Natural killer cell (primary cell): ENCODE results near the gene DOP1A. TPM values are rescaled to one million over a fixed set of nuclear protein-coding genes. Genes with fewer than 3 reads are reported as not detected.

Experiments
- ATAC-seq, 3 donors: fragments of 150-1000 bp in 2 of 3; fragments of 200-7000 bp in 1 of 3; cut with Tn5 transposase; 1 replicate in 1 of 3; 2 replicates in 2 of 3; pipeline ENCODE4 v1.10.0; 2021; ENCODE audit warnings: mild to moderate bottlenecking in 2 of 3, moderate library complexity in 2 of 3
- DNase-seq, 2 donors: peaks; one replicate each; pipeline versions ENCODE4 v3.0.0 to v3.0.0-alpha.2; 2013 to 2021; ENCODE audit warnings: mixed read lengths in 1 of 2
- H3K27ac ChIP-seq: one replicate; pipeline ENCODE4 v1.5.1; 2013; ENCODE audit warnings: mild to moderate bottlenecking, low read length
- H3K27me3 ChIP-seq: one replicate; pipeline ENCODE4 v1.6.1; 2013; ENCODE audit warnings: low read length; ENCODE audit not compliant: control insufficient read depth, insufficient read depth
- H3K36me3 ChIP-seq: one replicate; pipeline ENCODE4 v1.6.1; 2013; ENCODE audit warnings: low read length; ENCODE audit not compliant: control insufficient read depth, insufficient read depth
- H3K4me1 ChIP-seq: one replicate; pipeline ENCODE4 v1.6.1; 2013; ENCODE audit warnings: low read length; ENCODE audit not compliant: control insufficient read depth, insufficient read depth
- H3K4me3 ChIP-seq: one replicate; pipeline ENCODE4 v1.5.1; 2013; ENCODE audit warnings: low read length
- H3K9me3 ChIP-seq: one replicate; pipeline ENCODE4 v1.6.1; 2013; ENCODE audit warnings: low read length; ENCODE audit not compliant: control insufficient read depth, insufficient read depth
- H3K27ac Mint-ChIP-seq, 2 donors: one replicate each; pipeline ENCODE4 v1.8.0; 2022; ENCODE audit warnings: mild to moderate bottlenecking in 2 of 2, mixed read lengths in 2 of 2, moderate library complexity in 1 of 2
- H3K27me3 Mint-ChIP-seq, 2 donors: one replicate each; pipeline ENCODE4 v1.8.0; 2022; ENCODE audit warnings: low read depth in 2 of 2, mixed read lengths in 2 of 2
- H3K36me3 Mint-ChIP-seq: one replicate; pipeline ENCODE4 v1.8.0; 2022; ENCODE audit warnings: mixed read lengths
- H3K4me1 Mint-ChIP-seq, 2 donors: one replicate each; pipeline ENCODE4 v1.8.0; 2022; ENCODE audit warnings: mixed read lengths in 2 of 2
- H3K4me3 Mint-ChIP-seq: one replicate; pipeline ENCODE4 v1.8.0; 2022; ENCODE audit warnings: mild to moderate bottlenecking, moderate library complexity, mixed read lengths
- H3K9me3 Mint-ChIP-seq, 2 donors: one replicate each; pipeline ENCODE4 v1.8.0; 2022; ENCODE audit warnings: mixed read lengths in 2 of 2
- CTCF ChIP-seq: fragments of 200-600 bp; IDR thresholded peaks from one replicate; pipeline ENCODE4 v1.8.0; 2022; ENCODE audit warnings: antibody characterized with exemption
- WGBS: methylation state at CpG from one replicate; pipeline ENCODE4 v1.1.7; 2013; ENCODE audit warnings: missing lambda C conversion rate; ENCODE audit not compliant: insufficient coverage; 5-methylcytosine and 5-hydroxymethylcytosine counted together
- intact Hi-C: fragments of 100-400 bp; cut with micrococcal nuclease; formaldehyde crosslinking; loops from one replicate; pipeline ENCODE4 v1.14.2; 2022
- total RNA-seq, 4 donors: library from RNA; stranded (reverse); fragments of 120-200 nt in 1 of 4; gene quantifications; one replicate each; pipeline versions ENCODE4 v1.2.3 to v1.2.4, GENCODE V29; 2013 to 2022

The DOP1A gene
- total RNA-seq, 3 donors from 2014 or later (not counting 1 experiment from before 2014, with no cell fraction given), result 23.5 to 36.7 (median 30.1) TPM

DNA sequence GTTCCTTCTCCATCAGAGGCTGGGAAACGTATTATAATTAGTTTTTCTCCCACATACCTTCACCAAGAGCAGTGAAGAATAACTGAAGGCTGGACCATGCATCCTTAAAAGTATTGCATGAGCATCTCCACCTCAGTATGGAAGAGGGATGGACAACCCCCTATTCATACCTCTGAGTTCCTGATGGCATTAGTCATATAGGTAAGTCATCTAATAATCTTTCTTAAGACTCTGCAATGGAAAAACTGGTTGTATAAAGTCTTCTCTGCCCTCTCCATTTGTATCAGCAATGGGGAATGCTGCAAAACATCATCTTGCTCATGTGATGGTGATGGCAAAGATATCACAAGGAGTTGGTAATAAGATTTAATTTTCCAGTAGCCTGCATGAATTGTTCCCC is 101.1 kb downstream of the DOP1A start:
- no peak overlapping the region for H3K4me3 ChIP-seq
- Mint-ChIP-seq H3K4me3 (no peak overlapping the region), H3K9me3 (no peaks in the 10 kb centered on the region), H3K27me3 (no peaks in the 10 kb centered on the region), H3K36me3 (peaks cover 40% of the 10 kb centered on the region), H3K4me1 (no peaks in the 10 kb centered on the region), H3K27ac (no peak overlapping the region)
- no peaks in the 10 kb centered on the region for H3K27me3 ChIP-seq
- ATAC-seq, result no peak
- peaks cover 86% of the 10 kb centered on the region for H3K36me3 ChIP-seq
- DNase-seq, result no peak
- no peak for TF ChIP-seq CTCF
- intact Hi-C loops, result no loop called here
- WGBS, result no CpG with 5 or more reads among the region's 1 CpG
- H3K9me3 ChIP-seq, result no peaks in the 10 kb centered on the region
- no peaks in the 10 kb centered on the region for H3K4me1 ChIP-seq
- H3K27ac ChIP-seq, result no peak overlapping the region

- Mint-ChIP-seq H3K4me3 (no peak overlapping the region), H3K4me1 (no peaks in the 10 kb centered on the region), H3K27me3 (no peaks in the 10 kb centered on the region), H3K9me3 (no peaks in the 10 kb centered on the region), H3K27ac (no peak overlapping the region), H3K36me3 (peaks cover 43% of the 10 kb centered on the region)
- DNase-seq (no peak), ATAC-seq (no peak)
- H3K36me3 ChIP-seq, result peaks cover 87% of the 10 kb centered on the region
- no peak overlapping the region for H3K4me3 ChIP-seq
- no peak for TF ChIP-seq CTCF
- intact Hi-C loops, result no loop called here
- no peaks in the 10 kb centered on the region for H3K9me3 ChIP-seq
- no peaks in the 10 kb centered on the region for H3K4me1 ChIP-seq
- no peaks in the 10 kb centered on the region for H3K27me3 ChIP-seq
- H3K27ac ChIP-seq, result no peak overlapping the region
Observed at GRCh38 chr6:83169106-83169505, 101.6 kb downstream of the DOP1A start.

GRCh38 chr6:83169511-83169910 is 102.0 kb downstream of the DOP1A start:
- no peak overlapping the region for H3K27ac ChIP-seq
- no peak for DNase-seq
- no peaks in the 10 kb centered on the region for H3K27me3 ChIP-seq
- no peak overlapping the region for H3K4me3 ChIP-seq
- Mint-ChIP-seq H3K27ac (peak overlapping the region in 1 of 2 donors; percentile 26), H3K4me1 (no peaks in the 10 kb centered on the region), H3K27me3 (no peaks in the 10 kb centered on the region), H3K9me3 (no peaks in the 10 kb centered on the region), H3K4me3 (no peak overlapping the region), H3K36me3 (peaks cover 44% of the 10 kb centered on the region)
- intact Hi-C loops, result no loop called here
- no peaks in the 10 kb centered on the region for H3K4me1 ChIP-seq
- H3K9me3 ChIP-seq, result no peaks in the 10 kb centered on the region
- WGBS, result 100% methylated on average over 1 of the region's 1 CpG
- peaks cover 87% of the 10 kb centered on the region for H3K36me3 ChIP-seq
- no peak for ATAC-seq
- TF ChIP-seq CTCF, result no peak

- H3K36me3 ChIP-seq, result peaks cover 50% of the 10 kb centered on the region
- Mint-ChIP-seq H3K27ac (no peak overlapping the region), H3K4me1 (no peaks in the 10 kb centered on the region), H3K4me3 (no peak overlapping the region), H3K9me3 (no peaks in the 10 kb centered on the region), H3K27me3 (no peaks in the 10 kb centered on the region), H3K36me3 (peaks cover 14% of the 10 kb centered on the region)
- DNase-seq (no peak), ATAC-seq (no peak)
- TF ChIP-seq CTCF, result no peak
- no peaks in the 10 kb centered on the region for H3K27me3 ChIP-seq
- H3K9me3 ChIP-seq, result no peaks in the 10 kb centered on the region
- H3K27ac ChIP-seq, result no peak overlapping the region
- intact Hi-C loops, result no loop called here
- no peak overlapping the region for H3K4me3 ChIP-seq
- WGBS, result 98% methylated on average over 4 of the region's 4 CpGs
- no peaks in the 10 kb centered on the region for H3K4me1 ChIP-seq
Observed at GRCh38 chr6:83176246-83176645, 108.8 kb downstream of the DOP1A start.
